OCI-LY7 (cell line): ENCODE data around the gene NECAB2. TPM values are rescaled to one million over a fixed set of nuclear protein-coding genes. Genes with fewer than 3 reads are reported as not detected.

Experiments
- BruUV-seq: library from RNA; stranded (reverse); fragments of 400-500 nt; replicated peaks from 2 replicates; lab custom pipeline; 2021; lab: Mats Ljungman, UMichigan
- CTCF ChIA-PET: fragments of 300-600 bp; sonication (Branson Sonifier 250); formaldehyde crosslinking; loops from one replicate; lab custom pipeline; 2022; ENCODE audit warnings: antibody characterized with exemption; ENCODE audit not compliant: unreplicated experiment; lab: Charles Lee
- POLR2A ChIA-PET: fragments of 300-600 bp; sonication (Branson Sonifier 250); formaldehyde crosslinking; loops from one replicate; lab custom pipeline; 2022; ENCODE audit warnings: antibody characterized with exemption; lab: Charles Lee
- DNase-seq: peaks from one replicate; pipeline ENCODE4 v3.0.0-alpha.2; 2015; ENCODE audit warnings: low spot score
- H2AFZ ChIP-seq: fragments of 200-600 bp; sonication (generic), shearing (Covaris generic); 2 replicates; pipeline ENCODE4 v1.6.1; 2014; ENCODE audit warnings: mild to moderate bottlenecking, antibody characterized with exemption, low read length, moderate library complexity
- H3K27ac ChIP-seq: fragments of 200-600 bp; sonication (generic); 2 replicates; pipeline ENCODE4 v1.5.1; 2014; ENCODE audit warnings: mixed run types, low read depth, mild to moderate bottlenecking, moderate library complexity, low read length, inconsistent platforms; ENCODE audit not compliant: poor library complexity, severe bottlenecking
- H3K36me3 ChIP-seq: fragments of 200-600 bp; sonication (generic); 2 replicates; pipeline ENCODE4 v1.6.1; 2014; ENCODE audit warnings: mild to moderate bottlenecking, antibody characterized with exemption, low read length, moderate library complexity, mixed read lengths; ENCODE audit not compliant: insufficient read depth
- H3K4me1 ChIP-seq: fragments of 200-600 bp; sonication (generic); 2 replicates; pipeline ENCODE4 v1.5.1; 2014; ENCODE audit warnings: mild to moderate bottlenecking, low read length; ENCODE audit not compliant: insufficient read depth, poor library complexity, severe bottlenecking
- H3K4me2 ChIP-seq: fragments of 200-600 bp; sonication (generic); 2 replicates; pipeline ENCODE4 v1.6.1; 2014; ENCODE audit warnings: mild to moderate bottlenecking, low read length
- H3K4me3 ChIP-seq: fragments of 200-600 bp; sonication (generic); 2 replicates; pipeline ENCODE4 v1.5.1; 2014; ENCODE audit warnings: mild to moderate bottlenecking, low read depth, low read length; ENCODE audit not compliant: poor library complexity, severe bottlenecking
- H3K79me2 ChIP-seq: fragments of 200-600 bp; sonication (generic); 2 replicates; pipeline ENCODE4 v1.6.1; 2016; ENCODE audit warnings: low read depth, mild to moderate bottlenecking, low read length, moderate library complexity, mixed read lengths; ENCODE audit not compliant: insufficient read depth
- H3K9me2 ChIP-seq: fragments of 200-600 bp; sonication (generic); 2 replicates; pipeline ENCODE4 v1.6.1; 2016; ENCODE audit warnings: mild to moderate bottlenecking, low read length, mixed read lengths; ENCODE audit not compliant: insufficient read depth
- H3K9me3 ChIP-seq: fragments of 200-600 bp; sonication (generic); 2 replicates; pipeline ENCODE4 v1.6.1; 2014; ENCODE audit warnings: mild to moderate bottlenecking, mixed run types, low read length, mixed read lengths
- H4K20me1 ChIP-seq: fragments of 200-600 bp; sonication (generic); 2 replicates; pipeline ENCODE4 v1.6.1; 2014; ENCODE audit warnings: mild to moderate bottlenecking, antibody characterized with exemption, low read length, moderate library complexity, mixed read lengths; ENCODE audit not compliant: insufficient read depth
- EZH2phosphoT487 ChIP-seq: fragments of 200-600 bp; sonication (generic); IDR thresholded peaks from 2 replicates; pipeline ENCODE4 v1.6.1; 2018; ENCODE audit warnings: low read depth, borderline replicate concordance, mild to moderate bottlenecking, mixed run types, antibody characterized with exemption, low read length, moderate library complexity, mixed read lengths
- intact Hi-C: fragments of 100-400 bp; cut with micrococcal nuclease; formaldehyde crosslinking; loops from one replicate; pipeline ENCODE4 v1.10.0; 2022; ENCODE audit not compliant: unreplicated experiment
- total RNA-seq, 2 experiments: library from RNA; depleted of rRNA in 1 of 2; stranded (reverse); fragments of >200 nt in 1 of 2; shearing (Covaris generic) in 1 of 2; gene quantifications; 2 replicates each; pipeline ENCODE4 v1.2.3, GENCODE V29; 2014 to 2022
- TF ChIP-seq, protein P1 (sequence below): fragments of 200-600 bp; sonication (generic); conservative IDR thresholded peaks from 2 replicates; pipeline ENCODE4 v1.5.1; 2014; ENCODE audit warnings: mild to moderate bottlenecking, antibody characterized with exemption, low read length, moderate library complexity, mixed read lengths

Gene NECAB2
- total RNA-seq, 2 experiments from 2014 or later, result not detected

DNA sequence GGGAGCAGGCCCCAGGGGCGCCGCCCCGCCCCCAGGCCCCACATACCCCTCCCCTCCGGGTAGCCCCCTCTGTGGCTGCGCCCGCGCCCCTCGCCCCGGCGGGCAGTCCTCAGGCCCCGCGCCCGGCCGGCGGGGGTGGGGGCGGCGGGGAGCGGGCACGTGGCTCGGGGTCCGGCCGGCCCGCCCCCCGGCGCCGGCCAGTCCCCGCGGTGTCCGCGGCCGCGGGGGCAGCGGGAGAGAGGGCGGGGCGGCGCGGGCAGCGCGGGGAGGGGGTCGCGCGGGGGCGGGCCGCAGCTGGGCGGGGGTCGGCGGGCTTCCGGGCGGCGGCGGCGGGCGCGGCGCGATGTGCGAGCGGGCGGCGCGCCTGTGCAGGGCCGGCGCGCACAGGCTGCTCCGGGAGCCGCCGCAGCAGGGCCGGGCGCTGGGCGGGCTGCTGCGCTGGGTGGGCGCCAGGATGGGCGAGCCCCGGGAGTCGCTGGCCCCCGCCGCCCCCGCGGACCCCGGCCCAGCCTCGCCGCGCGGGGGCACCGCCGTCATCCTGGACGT is 335 bp downstream of the NECAB2 start:
- H3K9me2 ChIP-seq, result no peaks in the 10 kb centered on the region
- no peak overlapping the region for H2AFZ ChIP-seq
- CTCF ChIA-PET, result no interaction called here
- DNase-seq, result no peak
- no peak overlapping the region for H3K4me3 ChIP-seq
- no peaks in the 10 kb centered on the region for H3K79me2 ChIP-seq
- H3K9me3 ChIP-seq, result no peaks in the 10 kb centered on the region
- TF ChIP-seq, protein P1, sequence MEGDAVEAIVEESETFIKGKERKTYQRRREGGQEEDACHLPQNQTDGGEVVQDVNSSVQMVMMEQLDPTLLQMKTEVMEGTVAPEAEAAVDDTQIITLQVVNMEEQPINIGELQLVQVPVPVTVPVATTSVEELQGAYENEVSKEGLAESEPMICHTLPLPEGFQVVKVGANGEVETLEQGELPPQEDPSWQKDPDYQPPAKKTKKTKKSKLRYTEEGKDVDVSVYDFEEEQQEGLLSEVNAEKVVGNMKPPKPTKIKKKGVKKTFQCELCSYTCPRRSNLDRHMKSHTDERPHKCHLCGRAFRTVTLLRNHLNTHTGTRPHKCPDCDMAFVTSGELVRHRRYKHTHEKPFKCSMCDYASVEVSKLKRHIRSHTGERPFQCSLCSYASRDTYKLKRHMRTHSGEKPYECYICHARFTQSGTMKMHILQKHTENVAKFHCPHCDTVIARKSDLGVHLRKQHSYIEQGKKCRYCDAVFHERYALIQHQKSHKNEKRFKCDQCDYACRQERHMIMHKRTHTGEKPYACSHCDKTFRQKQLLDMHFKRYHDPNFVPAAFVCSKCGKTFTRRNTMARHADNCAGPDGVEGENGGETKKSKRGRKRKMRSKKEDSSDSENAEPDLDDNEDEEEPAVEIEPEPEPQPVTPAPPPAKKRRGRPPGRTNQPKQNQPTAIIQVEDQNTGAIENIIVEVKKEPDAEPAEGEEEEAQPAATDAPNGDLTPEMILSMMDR, result 0 out of 2 replicates have a peak, but pooled peaks have one; percentile 2
- no peak for TF ChIP-seq EZH2phosphoT487
- intact Hi-C loops, result no loop called here
- no peaks in the 10 kb centered on the region for H4K20me1 ChIP-seq
- no peak overlapping the region for H3K27ac ChIP-seq
- no TSS peak for BruUV-seq
- no peaks in the 10 kb centered on the region for H3K36me3 ChIP-seq
- H3K4me2 ChIP-seq, result no peak overlapping the region
- POLR2A ChIA-PET, result no interaction called here
- H3K4me1 ChIP-seq, result no peaks in the 10 kb centered on the region

DNA sequence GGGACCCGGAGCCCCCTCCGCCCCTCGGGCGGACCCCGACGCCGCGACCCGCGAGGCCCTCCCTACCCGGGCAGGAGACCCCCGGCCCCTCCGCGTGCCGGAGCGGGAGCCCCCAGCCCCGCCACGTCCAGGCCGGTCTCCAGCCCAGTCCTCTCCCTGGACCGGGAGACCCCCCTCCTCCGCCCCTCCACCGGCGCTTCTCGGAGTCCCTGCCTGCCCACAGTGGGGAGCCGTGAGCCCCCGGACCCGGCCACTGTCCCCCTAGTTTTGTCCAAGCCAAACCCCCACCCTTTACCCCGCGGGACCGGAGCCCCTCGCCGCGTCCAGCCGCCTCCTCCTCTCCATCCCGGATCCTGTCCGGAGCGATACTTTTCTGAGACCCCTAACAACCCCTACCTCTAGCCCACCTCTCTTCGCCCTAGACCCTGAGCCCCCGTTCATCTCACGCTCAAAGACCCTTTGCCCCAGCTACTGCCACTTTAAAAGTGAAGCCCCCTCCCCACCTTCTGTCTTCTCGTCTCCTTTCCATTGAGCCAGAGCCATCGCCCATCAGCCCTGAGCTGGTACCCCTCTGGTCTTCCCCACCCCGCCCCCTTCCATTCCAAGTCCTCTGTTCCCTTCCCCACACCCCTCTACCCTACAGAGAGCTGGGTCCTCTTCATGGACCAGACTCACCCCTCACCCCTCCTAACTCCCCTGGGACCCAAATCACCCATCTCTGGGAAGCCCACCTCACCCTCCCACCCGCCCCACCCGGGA is 1.0 kb downstream of the NECAB2 start:
- H3K9me3 ChIP-seq, result no peaks in the 10 kb centered on the region
- H3K4me3 ChIP-seq, result no peak overlapping the region
- ChIA-PET CTCF (no interaction called here), POLR2A (no interaction called here)
- no peak overlapping the region for H2AFZ ChIP-seq
- no peaks in the 10 kb centered on the region for H3K4me1 ChIP-seq
- TF ChIP-seq, protein P1, result no peak
- TF ChIP-seq EZH2phosphoT487, result no peak
- H3K9me2 ChIP-seq, result no peaks in the 10 kb centered on the region
- intact Hi-C loops, result no loop called here
- DNase-seq, result no peak
- no peak overlapping the region for H3K27ac ChIP-seq
- no peaks in the 10 kb centered on the region for H3K36me3 ChIP-seq
- BruUV-seq, result no TSS peak
- H3K4me2 ChIP-seq, result no peak overlapping the region
- H3K79me2 ChIP-seq, result no peaks in the 10 kb centered on the region
- no peaks in the 10 kb centered on the region for H4K20me1 ChIP-seq
